Measurements from ENCODE around the gene ZDHHC8.

DNA sequence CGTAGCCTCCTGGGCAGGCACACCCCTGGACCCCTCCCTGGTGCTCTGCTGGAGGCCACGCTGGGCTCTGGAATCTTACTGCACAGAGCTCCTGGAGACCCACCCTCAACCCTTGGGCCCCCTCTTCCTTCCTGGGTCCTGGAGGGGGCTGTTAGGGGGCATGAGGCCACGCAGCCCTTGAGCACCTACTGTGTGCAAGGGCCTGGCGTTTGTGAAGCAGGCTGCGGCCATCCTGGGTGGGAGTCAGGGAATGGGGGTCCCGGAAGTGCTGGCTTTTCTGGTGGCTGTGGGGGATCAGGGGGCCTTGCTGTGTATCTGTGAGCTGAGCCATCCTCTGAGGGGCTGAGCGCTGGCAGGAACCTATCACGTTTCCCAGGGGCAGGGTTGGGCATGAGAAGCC is 60.2 kb downstream of the ZDHHC8 start:
- no peak for TF ChIP-seq CTCF (IDR thresholded peaks at IDR 0.05; ENCODE audit: insufficient read depth, low read length)
- no peak for TF ChIP-seq GABPA (IDR thresholded peaks at IDR 0.05; ENCODE audit: low read depth)

Data from HL-60 (cell line).